GM12878 (cell line): ENCODE results near the gene GRIK2.

Experiments
- CTCF ChIP-seq, 3 experiments: IDR thresholded peaks in 2 of 3; conservative IDR thresholded peaks in 1 of 3; 2 replicates each; pipeline ENCODE4 v1.5.1; 2011; ENCODE audit warnings: low read depth in 3 of 3, low read length in 3 of 3, mild to moderate bottlenecking in 3 of 3, control low read depth in 2 of 3, moderate library complexity in 2 of 3, inconsistent platforms in 1 of 3, mixed read lengths in 1 of 3; ENCODE audit not compliant: control insufficient read depth in 2 of 3, insufficient read depth in 1 of 3; ENCODE audit errors: extremely low read depth in 1 of 3
- FOXK2 ChIP-seq: fragments of 450-650 bp; IDR thresholded peaks from 2 replicates; pipeline ENCODE4 v1.6.1; 2017; ENCODE audit warnings: mild to moderate bottlenecking, moderate library complexity
- NRF1 ChIP-seq: conservative IDR thresholded peaks from 2 replicates; pipeline ENCODE4 v1.6.1; 2011; ENCODE audit warnings: mild to moderate bottlenecking, low read depth, low read length, improper control_type of control experiment
- PKNOX1 ChIP-seq: fragments of 450-650 bp; IDR thresholded peaks from 2 replicates; pipeline ENCODE4 v1.6.1; 2016; ENCODE audit warnings: mild to moderate bottlenecking
- POLR2A ChIP-seq: IDR thresholded peaks from 2 replicates; pipeline ENCODE4 v1.6.1; 2011; ENCODE audit warnings: low read depth, mild to moderate bottlenecking, low read length
- POLR2AphosphoS5 ChIP-seq: IDR thresholded peaks from 2 replicates; pipeline ENCODE4 v1.6.1; 2011; ENCODE audit warnings: mild to moderate bottlenecking, low read length, inconsistent platforms
- RELA ChIP-seq: fragments of 450-650 bp; IDR thresholded peaks from 2 replicates; pipeline ENCODE4 v1.8.0; 2014; ENCODE audit warnings: borderline replicate concordance; ENCODE audit not compliant: partially characterized antibody
- SMAD1 ChIP-seq: fragments of 450-650 bp; IDR thresholded peaks from 2 replicates; pipeline ENCODE4 v1.6.1; 2018; ENCODE audit warnings: mild to moderate bottlenecking, low read depth; ENCODE audit not compliant: partially characterized antibody
- TAF1 ChIP-seq: IDR thresholded peaks from 2 replicates; pipeline ENCODE4 v1.6.1; 2011; ENCODE audit warnings: mild to moderate bottlenecking, low read depth, low read length, borderline replicate concordance
- ZNF24 ChIP-seq: fragments of 450-650 bp; IDR thresholded peaks from 2 replicates; pipeline ENCODE4 v1.6.1; 2017; ENCODE audit warnings: antibody characterized with exemption, mild to moderate bottlenecking
- ZZZ3 ChIP-seq: IDR thresholded peaks from 2 replicates; pipeline ENCODE4 v1.6.1; 2011; ENCODE audit warnings: low read depth; ENCODE audit not compliant: control insufficient read depth, insufficient read length

GRCh38 chr6:101531538-101531937 is 138.0 kb downstream of the GRIK2 start:
- TF ChIP-seq CTCF (IDR thresholded peaks at IDR 0.05 in 2 of 3, conservative IDR thresholded peaks at IDR 0.05 in 1 of 3; ENCODE audit: control insufficient read depth in 2 of 3, extremely low read depth in 1 of 3, insufficient read depth in 1 of 3, low read depth in 3 of 3, low read length in 3 of 3) (no peak), SMAD1 (no peak), NRF1 (no peak), TAF1 (no peak), RELA (no peak), PKNOX1 (no peak), POLR2A (no peak), POLR2AphosphoS5 (no peak), ZNF24 (no peak), ZZZ3 (no peak), FOXK2 (no peak)
